Upper lobe of left lung (tissue), 4 donors: Measurements from ENCODE around the gene PTGER4.

Experiments
- POLR2A ChIP-seq, 4 donors: fragments of 450-650 bp; IDR thresholded peaks; one replicate each; pipeline ENCODE4 v1.5.1; 2016 to 2017; ENCODE audit warnings: antibody characterized with exemption in 4 of 4, mild to moderate bottlenecking in 2 of 4
- TF ChIP-seq, protein P1 (sequence below), 6 experiments: fragments of 450-650 bp in 4 of 6; fragments of 200-600 bp in 2 of 6; sonication (generic) in 2 of 6; IDR thresholded peaks; one replicate each; pipeline ENCODE4 v1.5.1; 2016 to 2019; ENCODE audit warnings: antibody characterized with exemption in 6 of 6

DNA sequence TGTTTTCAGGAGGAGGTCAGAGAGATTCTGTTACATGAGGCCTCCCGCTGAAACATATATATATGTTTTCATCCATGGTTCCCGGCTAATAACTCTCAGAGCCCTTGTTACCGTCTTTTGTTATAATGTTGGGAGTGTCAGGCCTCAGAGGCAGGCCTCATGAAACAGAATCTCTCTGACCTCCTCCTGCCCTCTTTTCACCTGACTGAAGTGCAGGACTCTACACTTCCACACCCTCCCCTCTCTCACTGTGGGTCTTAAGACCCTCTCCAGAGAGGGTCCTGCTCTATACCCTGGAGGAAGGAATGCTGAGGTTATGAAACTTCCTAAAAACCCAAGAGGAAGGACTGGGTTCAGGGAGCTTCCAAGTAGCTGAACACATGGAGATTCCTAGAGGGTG, 28.5 kb upstream of the PTGER4 start:
- TF ChIP-seq, protein P1, sequence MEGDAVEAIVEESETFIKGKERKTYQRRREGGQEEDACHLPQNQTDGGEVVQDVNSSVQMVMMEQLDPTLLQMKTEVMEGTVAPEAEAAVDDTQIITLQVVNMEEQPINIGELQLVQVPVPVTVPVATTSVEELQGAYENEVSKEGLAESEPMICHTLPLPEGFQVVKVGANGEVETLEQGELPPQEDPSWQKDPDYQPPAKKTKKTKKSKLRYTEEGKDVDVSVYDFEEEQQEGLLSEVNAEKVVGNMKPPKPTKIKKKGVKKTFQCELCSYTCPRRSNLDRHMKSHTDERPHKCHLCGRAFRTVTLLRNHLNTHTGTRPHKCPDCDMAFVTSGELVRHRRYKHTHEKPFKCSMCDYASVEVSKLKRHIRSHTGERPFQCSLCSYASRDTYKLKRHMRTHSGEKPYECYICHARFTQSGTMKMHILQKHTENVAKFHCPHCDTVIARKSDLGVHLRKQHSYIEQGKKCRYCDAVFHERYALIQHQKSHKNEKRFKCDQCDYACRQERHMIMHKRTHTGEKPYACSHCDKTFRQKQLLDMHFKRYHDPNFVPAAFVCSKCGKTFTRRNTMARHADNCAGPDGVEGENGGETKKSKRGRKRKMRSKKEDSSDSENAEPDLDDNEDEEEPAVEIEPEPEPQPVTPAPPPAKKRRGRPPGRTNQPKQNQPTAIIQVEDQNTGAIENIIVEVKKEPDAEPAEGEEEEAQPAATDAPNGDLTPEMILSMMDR (IDR thresholded peaks at IDR 0.05), result no peak
- TF ChIP-seq POLR2A (IDR thresholded peaks at IDR 0.05), result no peak
